Adrenal gland (tissue), 12 donors: ENCODE data around the gene LYPD6. TPM values are rescaled to one million over a fixed set of nuclear protein-coding genes. Genes with fewer than 3 reads are reported as not detected.

ENCODE experiments used
- DNase-seq, 7 donors: peaks; one replicate each; pipeline ENCODE4 v3.0.0-alpha.2; 2019 to 2020
- H3K27ac ChIP-seq, 5 donors: fragments of 200-600 bp; sonication (generic) in 4 of 5; 1 replicate in 3 of 5; 2 replicates in 2 of 5; pipeline versions ENCODE4 v1.5.1 to v1.8.0; 2016 to 2020; ENCODE audit warnings: mild to moderate bottlenecking in 1 of 5
- H3K27me3 ChIP-seq: fragments of 200-600 bp; 2 replicates; pipeline ENCODE4 v1.8.0; 2021
- H3K36me3 ChIP-seq, 2 donors: fragments of 200-600 bp; replicated peaks in 1 of 2; 1 replicate in 1 of 2; 2 replicates in 1 of 2; pipeline versions ENCODE4 v1.5.1 to v1.8.0; 2018 to 2022
- H3K4me1 ChIP-seq, 2 donors: fragments of 200-600 bp; replicated peaks in 1 of 2; 1 replicate in 1 of 2; 2 replicates in 1 of 2; pipeline versions ENCODE4 v1.5.1 to v1.8.0; 2018 to 2021
- H3K4me3 ChIP-seq, 4 donors: fragments of 200-600 bp; sonication (generic) in 3 of 4; one replicate each; pipeline ENCODE4 v1.5.1; 2016 to 2018
- H3K9me3 ChIP-seq, 3 donors: fragments of 200-600 bp; sonication (generic) in 1 of 3; replicated peaks in 1 of 3; 1 replicate in 2 of 3; 2 replicates in 1 of 3; pipeline versions ENCODE4 v1.5.1 to v1.8.0; 2016 to 2021
- CTCF ChIP-seq, 6 experiments: fragments of 450-650 bp in 4 of 6; fragments of 200-600 bp in 2 of 6; sonication (generic) in 1 of 6; IDR thresholded peaks; 1 replicate in 5 of 6; 2 replicates in 1 of 6; pipeline versions ENCODE4 v1.5.1 to v1.8.0; 2016 to 2021; ENCODE audit warnings: antibody characterized with exemption in 6 of 6, mild to moderate bottlenecking in 2 of 6, moderate library complexity in 1 of 6
- POLR2A ChIP-seq, 2 donors: fragments of 450-650 bp; IDR thresholded peaks; one replicate each; pipeline ENCODE4 v1.6.1; 2017; ENCODE audit warnings: antibody characterized with exemption in 2 of 2, mild to moderate bottlenecking in 2 of 2, moderate library complexity in 1 of 2
- WGBS, 4 donors: extraction: QIAGEN DNeasy Blood & Tissue Kit in 2 of 4; methylation state at CpG; one replicate each; pipeline versions ENCODE4 v1.1.5 to v1.1.7; 2013 to 2017; 5-methylcytosine and 5-hydroxymethylcytosine counted together
- intact Hi-C, 2 donors: fragments of 100-400 bp; cut with DNase I; formaldehyde crosslinking; loops; one replicate each; pipeline versions ENCODE4 v1.14.1 to v1.15.0; 2022 to 2023
- polyA plus RNA-seq, 3 donors: library from polyadenylated mRNA; stranded (reverse); fragments of 200-250 nt in 2 of 3; fragments of 350-450 nt in 1 of 3; fragmentation: Illumina TruSeq in 1 of 3; extraction: RNeasy Lipid Tissue Mini Kit (QIAGEN cat#74804) in 1 of 3; gene quantifications; one replicate each; pipeline ENCODE4 v1.2.3, GENCODE V29; 2013 to 2014
- total RNA-seq, 9 donors: library from RNA; depleted of rRNA in 4 of 9; stranded (reverse); fragments of >200 nt in 4 of 9; fragments of 120-200 nt in 1 of 9; fragmentation: NEBNext Ultra II Directional in 1 of 9; extraction: Animal tissue kit (Norgen Biotek cat#: 25700) in 1 of 9; gene quantifications; one replicate each; pipeline versions ENCODE4 v1.1.0 to v1.2.4, GENCODE V29; 2013 to 2023
- donor health status: healthy with polysubstance abuse.
- donor health status: Bipolar disorder and iron deficiency.
- donor health status: DM: yes; HTN: yes; CAD: no.
- donor health status: DM: no; HTN: no; CAD: no.
- donor health status: DM: no; HTN: no; CAD: no.
- donor health status: DM: yes; HTN: yes; CAD: no.

LYPD6 gene
- total and polyA plus RNA-seq, 12 donors, result 0.06 to 1.2 (median 0.16) TPM; not detected in 4

- 90 to 100% (median 92%) methylated on average over 3 of the region's 3 CpGs for WGBS, 4 donors
- H3K9me3 ChIP-seq, result no peaks in the 10 kb centered on the region
- intact Hi-C loops, result no loop called here
- no peaks in the 10 kb centered on the region for H3K36me3 ChIP-seq
- H3K4me1 ChIP-seq, result no peaks in the 10 kb centered on the region
- H3K27ac ChIP-seq, result no peak overlapping the region
- H3K27me3 ChIP-seq, result no peaks in the 10 kb centered on the region
- no peak for TF ChIP-seq POLR2A (IDR thresholded peaks at IDR 0.05)
- TF ChIP-seq CTCF (IDR thresholded peaks at IDR 0.05), result no peak
- DNase-seq, result no peak
- no peak overlapping the region for H3K4me3 ChIP-seq
Measured at GRCh38 chr2:149427387-149427786, 97.0 kb downstream of the LYPD6 start.

GRCh38 chr2:149428783-149429182 is 98.4 kb downstream of the LYPD6 start:
- H3K27me3 ChIP-seq, result no peaks in the 10 kb centered on the region
- H3K36me3 ChIP-seq, result no peaks in the 10 kb centered on the region
- no peak for TF ChIP-seq POLR2A (IDR thresholded peaks at IDR 0.05)
- H3K9me3 ChIP-seq, result no peaks in the 10 kb centered on the region
- DNase-seq, result no peak
- intact Hi-C loops, result no loop called here
- WGBS, 4 donors, result 85 to 94% (median 90%) methylated on average over 2 of the region's 2 CpGs
- no peak overlapping the region for H3K27ac ChIP-seq
- H3K4me1 ChIP-seq, result no peaks in the 10 kb centered on the region
- no peak overlapping the region for H3K4me3 ChIP-seq

- Histone ChIP-seq H3K4me3 (no peak overlapping the region), H3K36me3 (no peaks in the 10 kb centered on the region), H3K4me1 (no peaks in the 10 kb centered on the region), H3K9me3 (no peaks in the 10 kb centered on the region), H3K27me3 (no peaks in the 10 kb centered on the region), H3K27ac (no peak overlapping the region)
- WGBS, 4 donors, result 61 to 72% (median 67%) methylated on average over 6 of the region's 6 CpGs
- no peak for DNase-seq
- no peak for TF ChIP-seq CTCF (IDR thresholded peaks at IDR 0.05)
- TF ChIP-seq POLR2A (IDR thresholded peaks at IDR 0.05), result no peak
- intact Hi-C loops, result no loop called here
Measured at GRCh38 chr2:149430743-149431736, 100.7 kb downstream of the LYPD6 start.

GRCh38 chr2:149438330-149438960 is 108.1 kb downstream of the LYPD6 start:
- H3K4me1 ChIP-seq, result no peaks in the 10 kb centered on the region
- 64 to 76% (median 73%) methylated on average over 3 of the region's 3 CpGs for WGBS, 4 donors
- intact Hi-C loops, result no loop called here
- H3K4me3 ChIP-seq, result no peak overlapping the region
- TF ChIP-seq CTCF (IDR thresholded peaks at IDR 0.05) (no peak), POLR2A (IDR thresholded peaks at IDR 0.05) (no peak)
- no peaks in the 10 kb centered on the region for H3K27me3 ChIP-seq
- no peaks in the 10 kb centered on the region for H3K9me3 ChIP-seq
- no peak overlapping the region for H3K27ac ChIP-seq
- no peak for DNase-seq
- H3K36me3 ChIP-seq, result no peaks in the 10 kb centered on the region
